K562 (cell line): ENCODE measurements around the gene MAPRE2. TPM values are rescaled to one million over a fixed set of nuclear protein-coding genes. Genes with fewer than 3 reads are reported as not detected.
A peak's percentile ranks its signal among the peaks of the same experiment; 100 is the strongest.

Experiments
- CBFA2T2 ChIP-seq: fragments of 450-650 bp; conservative IDR thresholded peaks from 2 replicates; pipeline ENCODE4 v1.6.1; 2017; ENCODE audit warnings: mild to moderate bottlenecking
- CUX1 ChIP-seq: fragments of 200-800 bp; sonication (Bioruptor generic); IDR thresholded peaks from 2 replicates; pipeline ENCODE4 v1.6.1; 2016; ENCODE audit warnings: missing genetic modification characterization, missing compliant biosample characterization
- E2F8 ChIP-seq: fragments of 450-650 bp; IDR thresholded peaks from 2 replicates; pipeline ENCODE4 v1.7.1; 2018; ENCODE audit warnings: mild to moderate bottlenecking, low read depth; ENCODE audit not compliant: partially characterized antibody
- EP400 ChIP-seq: fragments of 450-650 bp; IDR thresholded peaks from 2 replicates; pipeline ENCODE4 v1.6.1; 2017; ENCODE audit warnings: antibody characterized with exemption, mild to moderate bottlenecking, moderate library complexity
- JUND ChIP-seq, 2 experiments: IDR thresholded peaks; 2 replicates in 1 of 2; 3 replicates in 1 of 2; pipeline ENCODE4 v1.6.1; 2011; ENCODE audit warnings: borderline replicate concordance in 2 of 2, low read depth in 2 of 2, low read length in 2 of 2, improper control_type of control experiment in 1 of 2, missing biosample characterization in 1 of 2, missing genetic modification characterization in 1 of 2, missing genetic modification reagents in 1 of 2
- KLF6 ChIP-seq: fragments of 250-450 bp; sonication (Bioruptor Pico); IDR thresholded peaks from 2 replicates; pipeline ENCODE4 v1.4.0; 2020; ENCODE audit warnings: mild to moderate bottlenecking, moderate library complexity, borderline replicate concordance
- MBD1 ChIP-seq: fragments of 250-450 bp; sonication (Bioruptor Pico); IDR thresholded peaks from 2 replicates; pipeline ENCODE4 v1.8.0; 2022; ENCODE audit warnings: inconsistent platforms
- MEIS2 ChIP-seq: fragments of 450-650 bp; IDR thresholded peaks from 2 replicates; pipeline ENCODE4 v1.6.1; 2014; ENCODE audit warnings: mild to moderate bottlenecking; ENCODE audit not compliant: partially characterized antibody
- MTA2 ChIP-seq: fragments of 450-650 bp; IDR thresholded peaks from 2 replicates; pipeline ENCODE4 v1.6.1; 2016; ENCODE audit warnings: low read depth
- MYC ChIP-seq, 2 experiments: fragments of 250-450 bp in 1 of 2; sonication (Bioruptor Pico) in 1 of 2; IDR thresholded peaks; 2 replicates each; pipeline versions ENCODE4 v1.5.1 to v1.6.1; 2012 to 2021; ENCODE audit warnings: low read depth in 2 of 2, borderline replicate concordance in 1 of 2, improper control_type of control experiment in 1 of 2, low read length in 1 of 2, mild to moderate bottlenecking in 1 of 2, moderate library complexity in 1 of 2
- NCOR1 ChIP-seq: fragments of 450-650 bp; IDR thresholded peaks from 2 replicates; pipeline ENCODE4 v1.6.1; 2016; ENCODE audit warnings: mild to moderate bottlenecking, moderate library complexity
- RCOR1 ChIP-seq, 2 experiments: IDR thresholded peaks; 2 replicates each; pipeline ENCODE4 v1.6.1; 2012; ENCODE audit warnings: low read depth in 2 of 2, low read length in 2 of 2, borderline replicate concordance in 1 of 2, improper control_type of control experiment in 1 of 2
- SMARCA4 ChIP-seq: fragments of 450-650 bp; IDR thresholded peaks from 2 replicates; pipeline ENCODE4 v1.6.1; 2016
- SRF ChIP-seq, 2 experiments: fragments of 250-450, 450-650 bp in 1 of 2; sonication (Bioruptor Pico) in 1 of 2; sonication (generic) in 1 of 2; formaldehyde crosslinking; IDR thresholded peaks; 2 replicates each; pipeline versions ENCODE4 v1.5.0 to v1.5.1; 2020 to 2022; ENCODE audit warnings: mild to moderate bottlenecking in 1 of 2, missing genetic modification reagents in 1 of 2
- TBP ChIP-seq: optimal IDR thresholded peaks from 2 replicates; pipeline ENCODE3; 2011; ENCODE audit warnings: low read depth, low read length, improper control_type of control experiment
- TCF3 ChIP-seq: sonication (generic); formaldehyde crosslinking; IDR thresholded peaks from 2 replicates; pipeline ENCODE4 v1.4.0; 2020; ENCODE audit warnings: mild to moderate bottlenecking, missing genetic modification reagents
- ZNF143 ChIP-seq: sonication (generic); formaldehyde crosslinking; IDR thresholded peaks from 2 replicates; pipeline ENCODE4 v1.9.0; 2022; ENCODE audit warnings: mild to moderate bottlenecking, missing genetic modification reagents
- polyA plus RNA-seq, 8 experiments: library from polyadenylated mRNA; depleted of rRNA in 4 of 8; stranded (reverse) in 5 of 8; unstranded in 3 of 8; fragments of >200 nt; fragmentation: Nextera tagmentation in 2 of 8; fragmentation: Illumina TruSeq in 1 of 8; extraction: Ambion mirVana in 2 of 8; extraction: Trizol in 1 of 8; gene quantifications; 2 replicates each; pipeline versions ENCODE4 v1.2.1 to v1.2.3, GENCODE V29; 2011 to 2014; ENCODE audit warnings: inconsistent platforms in 1 of 8, missing spikeins in 1 of 8
- total RNA-seq, 7 experiments: library from RNA; depleted of rRNA in 6 of 7; stranded (reverse); fragments of >200 nt in 6 of 7; fragmentation: Illumina TruSeq in 2 of 7; extraction: Trizol in 2 of 7; gene quantifications; 2 replicates each; pipeline versions ENCODE4 v1.2.1 to v1.2.3, GENCODE V29; 2011 to 2021; ENCODE audit warnings: low replicate concordance in 1 of 7

MAPRE2 gene
- total and polyA plus RNA-seq, 9 of the 15 experiments (the other 6 are each of a cell fraction or from before 2014, with no cell fraction given), result 32.3 to 70.7 (median 40.7) TPM

GRCh38 chr18:35137632-35138031 lies 96.4 kb downstream of the MAPRE2 start (continued):
- TF ChIP-seq E2F8 (no peak), NCOR1 (peak; percentile 56), SRF (CRISPR knock-in tag; IDR thresholded peaks at IDR 0.05) (peak in 1 of 2 experiments; percentile 51; a peak in 1 of 4 replicates), MBD1 (CRISPR knock-in tag) (no peak), KLF6 (CRISPR knock-in tag) (0 out of 2 replicates have a peak, but pooled peaks have one; percentile 10), RCOR1 (IDR thresholded peaks at IDR 0.05; ENCODE audit: borderline replicate concordance in 1 of 2, low read depth in 2 of 2, low read length in 2 of 2) (0 out of 4 replicates have a peak, but pooled peaks of 1 of the 2 experiments have one; percentile 18), CUX1 (CRISPR knock-in tag) (0 out of 2 replicates have a peak, but pooled peaks have one; percentile 25), MEIS2 (peak; percentile 74), EP400 (peak; percentile 37; the same call in 1 of the 2 replicates), ZNF143 (no peak), JUND (IDR thresholded peaks at IDR 0.05; ENCODE audit: borderline replicate concordance, low read depth, low read length) (0 out of 2 replicates have a peak, but pooled peaks have one; percentile 4), JUND (tag; IDR thresholded peaks at IDR 0.05; ENCODE audit: borderline replicate concordance, low read depth, low read length) (no peak; the same call in 2 of the 3 replicates), MYC (IDR thresholded peaks at IDR 0.05; ENCODE audit: low read depth, low read length) (peak; percentile 67; the same call in 1 of the 2 replicates), MYC (CRISPR knock-in tag; IDR thresholded peaks at IDR 0.05; ENCODE audit: borderline replicate concordance, low read depth) (no peak), TCF3 (CRISPR knock-in tag) (peak; percentile 89), SMARCA4 (peak; percentile 44; the same call in 1 of the 2 replicates), CBFA2T2 (peak; percentile 56), MTA2 (peak; percentile 30; the same call in 1 of the 2 replicates), TBP (peak; percentile 21)
- TF ChIP-seq, all 486 proteins: peak for 32
